Measurements from ENCODE around the gene PIK3R4.

The PIK3R4 gene

GRCh38 chr3:130746246-130747039, at the start of gene PIK3R4:
Gene PIK3R4 (minus strand): TSS chr3:130746829. CDS start chr3:130745218, 1,611 bp downstream.
- DNase-seq = peak; percentile 95

GRCh38 chr3:130795396-130795795, 48.8 kb upstream of the PIK3R4 start:
- no peak for DNase-seq

GRCh38 chr3:130792246-130792645, 45.6 kb upstream of the PIK3R4 start:
- no peak for DNase-seq

GRCh38 chr3:130789782-130790322, 43.2 kb upstream of the PIK3R4 start:
- no peak for DNase-seq

GRCh38 chr3:130787422-130788068, 40.9 kb upstream of the PIK3R4 start:
- DNase-seq = no peak

GRCh38 chr3:130786306-130786705, 39.7 kb upstream of the PIK3R4 start:
- no peak for DNase-seq

GRCh38 chr3:130783629-130784028, 37.0 kb upstream of the PIK3R4 start:
- DNase-seq = peak; percentile 54

GRCh38 chr3:130779486-130779885, 32.9 kb upstream of the PIK3R4 start:
- no peak for DNase-seq

- peak; percentile 87 for DNase-seq
These were observed 32.4 kb upstream of the PIK3R4 start for GRCh38 chr3:130779031-130779430.

- DNase-seq = no peak
These were observed 26.7 kb upstream of the PIK3R4 start for GRCh38 chr3:130773366-130773765.

GRCh38 chr3:130772129-130772528, 25.5 kb upstream of the PIK3R4 start:
- DNase-seq = no peak

- DNase-seq = no peak
These were observed 24.0 kb upstream of the PIK3R4 start for GRCh38 chr3:130770644-130771043.

- no peak for DNase-seq
These were observed 15.2 kb upstream of the PIK3R4 start for GRCh38 chr3:130761730-130762311.

GRCh38 chr3:130760922-130761321, 14.3 kb upstream of the PIK3R4 start:
- no peak for DNase-seq

GRCh38 chr3:130759692-130760338, 13.2 kb upstream of the PIK3R4 start:
- DNase-seq = peak; percentile 44

GRCh38 chr3:130758624-130759369, 12.2 kb upstream of the PIK3R4 start:
- no peak for DNase-seq

GRCh38 chr3:130757611-130758150, 11.1 kb upstream of the PIK3R4 start:
- no peak for DNase-seq

GRCh38 chr3:130755666-130756065, 9.0 kb upstream of the PIK3R4 start:
- no peak for DNase-seq

GRCh38 chr3:130748981-130749380, 2.4 kb upstream of the PIK3R4 start:
- DNase-seq = no peak

- no peak for DNase-seq
These were observed 1.8 kb upstream of the PIK3R4 start for GRCh38 chr3:130748467-130748861.

GRCh38 chr3:130743354-130743753, 3.3 kb downstream of the PIK3R4 start:
- no peak for DNase-seq

- DNase-seq = no peak
These were observed 4.6 kb downstream of the PIK3R4 start for GRCh38 chr3:130741946-130742610.

All from NCI-H345 (cell line).